ENCODE results near the gene LRRK1. TPM values are rescaled to one million over a fixed set of nuclear protein-coding genes. Genes with fewer than 3 reads are reported as not detected.

The LRRK1 gene
- total RNA-seq, 3 donors from 2014 or later (not counting 1 experiment from before 2014, with no cell fraction given), result 1.2 to 5.5 (median 3.2) TPM

DNA sequence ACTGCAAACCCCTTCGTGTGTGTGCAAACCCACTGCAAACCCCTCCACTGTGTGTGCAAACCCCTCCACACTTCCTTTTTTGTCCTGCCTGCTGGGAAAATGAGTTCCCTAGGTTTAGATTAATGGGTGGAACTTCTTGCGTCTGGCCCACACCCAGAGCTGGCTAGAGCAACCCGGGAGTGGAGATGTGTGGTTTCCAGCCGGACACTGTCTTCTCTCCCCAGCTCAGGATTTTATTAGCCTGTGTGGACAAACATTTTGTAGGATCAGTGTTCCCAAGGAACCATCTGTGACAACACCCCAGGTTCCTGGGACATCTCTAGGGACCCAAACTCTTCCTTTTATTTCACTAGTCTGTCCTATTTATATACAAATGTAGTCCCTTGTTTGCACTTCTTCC lies 9.6 kb upstream of the LRRK1 start:
- Histone ChIP-seq H3K36me3 (ENCODE audit: control insufficient read depth, insufficient read depth, low read length) (no peaks in the 10 kb centered on the region), H3K9me3 (ENCODE audit: control insufficient read depth, insufficient read depth, low read length) (no peaks in the 10 kb centered on the region), H3K4me3 (ENCODE audit: low read length) (no peak overlapping the region), H3K27me3 (ENCODE audit: control insufficient read depth, insufficient read depth, low read length) (no peaks in the 10 kb centered on the region), H3K27ac (ENCODE audit: low read length) (no peak overlapping the region), H3K4me1 (ENCODE audit: control insufficient read depth, insufficient read depth, low read length) (no peaks in the 10 kb centered on the region)
- TF ChIP-seq, protein P1, sequence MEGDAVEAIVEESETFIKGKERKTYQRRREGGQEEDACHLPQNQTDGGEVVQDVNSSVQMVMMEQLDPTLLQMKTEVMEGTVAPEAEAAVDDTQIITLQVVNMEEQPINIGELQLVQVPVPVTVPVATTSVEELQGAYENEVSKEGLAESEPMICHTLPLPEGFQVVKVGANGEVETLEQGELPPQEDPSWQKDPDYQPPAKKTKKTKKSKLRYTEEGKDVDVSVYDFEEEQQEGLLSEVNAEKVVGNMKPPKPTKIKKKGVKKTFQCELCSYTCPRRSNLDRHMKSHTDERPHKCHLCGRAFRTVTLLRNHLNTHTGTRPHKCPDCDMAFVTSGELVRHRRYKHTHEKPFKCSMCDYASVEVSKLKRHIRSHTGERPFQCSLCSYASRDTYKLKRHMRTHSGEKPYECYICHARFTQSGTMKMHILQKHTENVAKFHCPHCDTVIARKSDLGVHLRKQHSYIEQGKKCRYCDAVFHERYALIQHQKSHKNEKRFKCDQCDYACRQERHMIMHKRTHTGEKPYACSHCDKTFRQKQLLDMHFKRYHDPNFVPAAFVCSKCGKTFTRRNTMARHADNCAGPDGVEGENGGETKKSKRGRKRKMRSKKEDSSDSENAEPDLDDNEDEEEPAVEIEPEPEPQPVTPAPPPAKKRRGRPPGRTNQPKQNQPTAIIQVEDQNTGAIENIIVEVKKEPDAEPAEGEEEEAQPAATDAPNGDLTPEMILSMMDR (IDR thresholded peaks at IDR 0.05), result no peak
- H3K27ac Mint-ChIP-seq, result no peak overlapping the region
- no peaks in the 10 kb centered on the region for H3K4me1 Mint-ChIP-seq
- peaks cover 20 to 54% of the 10 kb centered on the region in 2 donors for H3K27me3 Mint-ChIP-seq (ENCODE audit: low read depth in 2 of 2)
- no peak for DNase-seq
- intact Hi-C loops (cut with micrococcal nuclease), result no loop called here
- no peaks in the 10 kb centered on the region for H3K9me3 Mint-ChIP-seq
- ATAC-seq, result no peak
- 90% methylated on average over 4 of the region's 4 CpGs for WGBS (ENCODE audit: insufficient coverage)
- no peaks in the 10 kb centered on the region for H3K36me3 Mint-ChIP-seq
- no peak overlapping the region for H3K4me3 Mint-ChIP-seq

DNA sequence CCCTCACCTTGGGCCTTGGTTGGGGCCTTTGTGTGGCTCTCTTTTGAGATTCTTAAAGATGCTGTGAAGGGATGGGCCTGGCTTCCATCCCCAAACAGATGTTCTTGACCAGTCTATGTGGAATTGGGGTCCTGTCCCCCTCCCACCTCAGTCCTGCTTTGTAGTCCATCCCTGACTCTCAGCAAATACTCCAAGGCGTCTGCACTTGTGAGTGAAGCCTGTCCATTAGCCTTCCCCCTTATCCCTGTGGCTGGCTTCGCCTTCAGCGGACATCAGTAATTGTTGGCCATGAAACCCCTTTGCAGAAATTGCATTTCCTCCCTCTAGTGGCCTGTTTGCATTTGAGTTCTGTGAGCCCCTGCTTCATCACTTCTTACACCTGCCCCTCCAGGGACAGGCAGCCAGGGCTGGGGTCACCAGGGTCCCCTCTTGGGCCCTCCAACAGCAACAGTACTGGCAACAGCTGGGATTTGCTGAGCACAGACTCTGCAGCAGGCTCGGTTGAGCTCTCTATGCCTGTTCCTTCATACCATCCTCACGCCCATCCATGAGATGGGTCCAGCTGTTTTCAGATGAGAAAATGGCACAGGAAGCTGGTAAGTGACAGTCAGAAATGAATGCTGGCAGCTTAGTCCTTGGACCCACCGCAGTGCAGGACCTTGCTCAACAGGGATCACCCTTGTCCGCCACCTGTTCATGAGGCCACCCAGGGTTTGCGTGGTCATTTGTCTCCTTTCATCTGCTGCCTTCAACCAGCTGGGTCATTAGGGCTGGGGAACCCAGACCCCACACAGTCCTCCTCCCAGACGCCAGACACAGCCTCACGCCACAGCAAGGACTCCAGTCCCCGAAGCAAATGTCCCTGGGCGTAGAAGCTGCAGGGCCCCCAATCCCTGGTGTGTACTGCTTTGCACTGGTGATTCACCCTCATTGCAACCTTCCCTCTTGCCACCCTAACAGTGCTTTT lies 8.9 kb upstream of the LRRK1 start:
- Mint-ChIP-seq H3K27ac (no peak overlapping the region), H3K27me3 (ENCODE audit: low read depth in 2 of 2) (peaks cover 20 to 52% of the 10 kb centered on the region in 2 donors), H3K4me1 (no peaks in the 10 kb centered on the region), H3K36me3 (no peaks in the 10 kb centered on the region), H3K4me3 (no peak overlapping the region), H3K9me3 (no peaks in the 10 kb centered on the region)
- ATAC-seq (no peak), DNase-seq (no peak)
- TF ChIP-seq, protein P1 (IDR thresholded peaks at IDR 0.05), result no peak
- Histone ChIP-seq H3K27ac (ENCODE audit: low read length) (no peak overlapping the region), H3K4me3 (ENCODE audit: low read length) (no peak overlapping the region), H3K27me3 (ENCODE audit: control insufficient read depth, insufficient read depth, low read length) (no peaks in the 10 kb centered on the region), H3K4me1 (ENCODE audit: control insufficient read depth, insufficient read depth, low read length) (no peaks in the 10 kb centered on the region), H3K9me3 (ENCODE audit: control insufficient read depth, insufficient read depth, low read length) (no peaks in the 10 kb centered on the region), H3K36me3 (ENCODE audit: control insufficient read depth, insufficient read depth, low read length) (no peaks in the 10 kb centered on the region)
- 90% methylated on average over 12 of the region's 12 CpGs for WGBS (ENCODE audit: insufficient coverage)
- intact Hi-C loops (cut with micrococcal nuclease), result no loop called here

DNA sequence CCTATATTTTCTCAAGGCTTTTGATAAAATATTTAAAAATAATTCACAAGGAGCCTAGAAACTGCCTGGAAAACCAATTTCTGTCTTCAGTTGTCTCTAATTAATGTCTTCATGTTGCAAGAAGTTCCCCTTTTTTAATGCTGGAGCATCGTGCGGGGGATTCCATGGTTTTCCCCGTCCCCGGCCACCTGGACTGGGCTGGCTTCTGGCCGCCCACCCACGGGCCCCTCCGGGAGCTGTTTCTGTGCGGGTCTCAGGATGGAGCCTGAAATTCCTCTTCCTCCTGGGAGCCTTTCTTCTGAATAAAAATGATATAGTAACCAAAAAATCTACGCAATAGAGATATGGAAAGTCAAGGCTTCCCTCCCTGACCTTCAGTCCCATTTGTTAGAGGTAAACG lies 8.1 kb upstream of the LRRK1 start:
- TF ChIP-seq, protein P1 (IDR thresholded peaks at IDR 0.05), result no peak
- H3K27ac ChIP-seq (ENCODE audit: low read length), result no peak overlapping the region
- no peak overlapping the region for H3K4me3 ChIP-seq (ENCODE audit: low read length)
- H3K9me3 Mint-ChIP-seq, result no peaks in the 10 kb centered on the region
- H3K27ac Mint-ChIP-seq, result no peak overlapping the region
- H3K27me3 ChIP-seq (ENCODE audit: control insufficient read depth, insufficient read depth, low read length), result no peaks in the 10 kb centered on the region
- H3K27me3 Mint-ChIP-seq (ENCODE audit: low read depth in 2 of 2), result peaks cover 20 to 51% of the 10 kb centered on the region in 2 donors
- ATAC-seq, result no peak
- intact Hi-C loops (cut with micrococcal nuclease), result no loop called here
- no peaks in the 10 kb centered on the region for H3K9me3 ChIP-seq (ENCODE audit: control insufficient read depth, insufficient read depth, low read length)
- H3K36me3 Mint-ChIP-seq, result no peaks in the 10 kb centered on the region
- WGBS (ENCODE audit: insufficient coverage), result 85% methylated on average over 10 of the region's 10 CpGs
- H3K4me1 Mint-ChIP-seq, result no peaks in the 10 kb centered on the region
- no peaks in the 10 kb centered on the region for H3K4me1 ChIP-seq (ENCODE audit: control insufficient read depth, insufficient read depth, low read length)
- no peak for DNase-seq
- no peak overlapping the region for H3K4me3 Mint-ChIP-seq
- no peaks in the 10 kb centered on the region for H3K36me3 ChIP-seq (ENCODE audit: control insufficient read depth, insufficient read depth, low read length)

Measured in natural killer cell (primary cell).